ENCODE results near the gene C11orf91. TPM values are rescaled to one million over a fixed set of nuclear protein-coding genes. Genes with fewer than 3 reads are reported as not detected.
"Not testable (repeated sequence)": the region's sequence is repeated elsewhere in the genome, so short reads cannot be mapped to it uniquely, and the experiment has no call there.

Gene C11orf91
- total and polyA plus RNA-seq, 8 donors, result 2.2 TPM; not detected in 7

GRCh38 chr11:33682019-33682418 lies 18.6 kb downstream of the C11orf91 start:
- ATAC-seq, result no peak
- DNase-seq, result no peak
- H3K27ac ChIP-seq, result no peak overlapping the region
- intact Hi-C loops (cut with DNase I), result no loop called here
- no peaks in the 10 kb centered on the region for H3K36me3 ChIP-seq
- H3K4me3 ChIP-seq, result no peak overlapping the region
- H3K4me1 ChIP-seq, result no peaks in the 10 kb centered on the region
- H3K27me3 ChIP-seq, result peaks cover 0 to 3% of the 10 kb centered on the region in 2 donors
- H3K9me3 ChIP-seq, result peaks cover 0 to 12% of the 10 kb centered on the region in 2 donors
- no peak for TF ChIP-seq CTCF (IDR thresholded peaks at IDR 0.05)

- ATAC-seq; H3K4me1 ChIP-seq; H3K27ac ChIP-seq; H3K4me3 ChIP-seq; intact Hi-C loops (cut with DNase I); H3K36me3 ChIP-seq; DNase-seq; H3K27me3 ChIP-seq: not testable (repeated sequence)
- peaks cover 0 to 12% of the 10 kb centered on the region in 2 donors for H3K9me3 ChIP-seq
These were observed 22.0 kb downstream of the C11orf91 start for GRCh38 chr11:33678616-33679015.

GRCh38 chr11:33674035-33674814 lies 26.4 kb downstream of the C11orf91 start:
- Histone ChIP-seq H3K9me3 (peaks cover 0 to 12% of the 10 kb centered on the region in 2 donors), H3K27ac (no peak overlapping the region), H3K36me3 (no peaks in the 10 kb centered on the region), H3K4me1 (no peaks in the 10 kb centered on the region), H3K4me3 (no peak overlapping the region), H3K27me3 (no peaks in the 10 kb centered on the region)
- intact Hi-C loops (cut with DNase I), result no loop called here
- ATAC-seq (no peak), DNase-seq (no peak)
- no peak for TF ChIP-seq CTCF (IDR thresholded peaks at IDR 0.05)

GRCh38 chr11:33672273-33672672 lies 28.4 kb downstream of the C11orf91 start:
- Histone ChIP-seq H3K9me3 (peaks cover 0 to 1% of the 10 kb centered on the region in 2 donors), H3K4me1 (no peaks in the 10 kb centered on the region), H3K36me3 (no peaks in the 10 kb centered on the region), H3K27me3 (no peaks in the 10 kb centered on the region), H3K4me3 (no peak overlapping the region), H3K27ac (no peak overlapping the region)
- intact Hi-C loops (cut with DNase I), result no loop called here
- TF ChIP-seq CTCF (IDR thresholded peaks at IDR 0.05), result no peak
- no peak for ATAC-seq
- DNase-seq, result no peak

- Histone ChIP-seq H3K36me3 (no peaks in the 10 kb centered on the region), H3K4me1 (no peaks in the 10 kb centered on the region), H3K27me3 (no peaks in the 10 kb centered on the region), H3K27ac (no peak overlapping the region), H3K4me3 (no peak overlapping the region), H3K9me3 (no peaks in the 10 kb centered on the region)
- DNase-seq, result no peak
- ATAC-seq, result no peak
- no peak for TF ChIP-seq CTCF (IDR thresholded peaks at IDR 0.05)
- intact Hi-C loops (cut with DNase I), result no loop called here
These were observed 30.2 kb downstream of the C11orf91 start for GRCh38 chr11:33670250-33671011.
